Thymus (tissue), 11 donors: ENCODE results near the gene RAB37. TPM values are rescaled to one million over a fixed set of nuclear protein-coding genes. Genes with fewer than 3 reads are reported as not detected.

ENCODE experiments used
- DNase-seq, 9 donors: peaks; one replicate each; pipeline ENCODE4 v3.0.0-alpha.2; 2013; ENCODE audit warnings: low spot score in 9 of 9, low read depth in 6 of 9, missing footprints in 1 of 9
- H3K27ac ChIP-seq, 2 donors: one replicate each; pipeline ENCODE4 v1.5.1; 2013; ENCODE audit warnings: control low read depth in 1 of 2, low read depth in 1 of 2, low read length in 1 of 2, mild to moderate bottlenecking in 1 of 2, moderate library complexity in 1 of 2
- H3K27me3 ChIP-seq, 2 donors: one replicate each; pipeline ENCODE4 v1.5.1; 2013; ENCODE audit warnings: low read length in 1 of 2; ENCODE audit not compliant: control insufficient read depth in 2 of 2, insufficient read depth in 1 of 2
- H3K36me3 ChIP-seq, 2 donors: one replicate each; pipeline ENCODE4 v1.5.1; 2013; ENCODE audit warnings: low read length in 1 of 2, mild to moderate bottlenecking in 1 of 2, moderate library complexity in 1 of 2; ENCODE audit not compliant: control insufficient read depth in 2 of 2, insufficient read depth in 2 of 2
- H3K4me1 ChIP-seq, 2 donors: one replicate each; pipeline ENCODE4 v1.5.1; 2013; ENCODE audit warnings: low read length in 2 of 2; ENCODE audit not compliant: control insufficient read depth in 2 of 2, insufficient read depth in 2 of 2
- H3K4me3 ChIP-seq, 2 donors: one replicate each; pipeline ENCODE4 v1.5.1; 2013; ENCODE audit warnings: low read length in 2 of 2, control low read depth in 1 of 2, mild to moderate bottlenecking in 1 of 2
- H3K9me3 ChIP-seq, 2 donors: one replicate each; pipeline ENCODE4 v1.5.1; 2013; ENCODE audit warnings: low read length in 1 of 2, mild to moderate bottlenecking in 1 of 2; ENCODE audit not compliant: control insufficient read depth in 2 of 2, insufficient read depth in 1 of 2
- WGBS: extraction: QIAGEN DNeasy Blood & Tissue Kit; methylation state at CpG from one replicate; pipeline ENCODE4 v1.1.7; 2013; 5-methylcytosine and 5-hydroxymethylcytosine counted together
- polyA plus RNA-seq: library from polyadenylated mRNA; stranded (reverse); fragments of 200-250 nt; gene quantifications from one replicate; pipeline ENCODE4 v1.2.3, GENCODE V29; 2013
- total RNA-seq: library from RNA; stranded (reverse); fragments of 120-200 nt; gene quantifications from one replicate; pipeline ENCODE4 v1.2.4, GENCODE V29; 2013
- donor health status: healthy.

The RAB37 gene
- total and polyA plus RNA-seq, 2 donors: 19.9 to 29.3 TPM

DNA sequence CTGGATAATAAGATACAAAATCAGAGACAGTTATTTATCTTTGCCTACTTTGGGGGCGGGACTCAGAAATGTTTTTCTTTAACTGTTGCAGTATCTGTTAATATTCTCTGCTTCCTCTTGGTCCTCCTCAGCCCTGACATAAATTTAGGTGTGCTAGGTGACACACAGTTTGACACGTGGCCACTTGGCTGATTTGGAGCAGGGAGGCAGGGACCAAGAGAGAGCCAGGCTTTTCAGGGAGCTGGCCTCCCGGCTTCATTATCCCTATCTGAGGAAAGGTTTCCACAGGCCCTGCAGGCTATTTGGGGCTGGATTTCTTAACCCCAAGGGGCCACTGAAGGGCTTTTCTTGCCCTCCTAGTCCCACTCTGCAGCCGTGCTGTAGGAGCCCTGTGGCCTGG, 59.2 kb downstream of the RAB37 start:
- Histone ChIP-seq H3K9me3 (no peaks in the 10 kb centered on the region), H3K27ac (no peak overlapping the region), H3K27me3 (no peaks in the 10 kb centered on the region), H3K4me1 (peaks cover 0 to 1% of the 10 kb centered on the region in 2 donors), H3K36me3 (peaks cover 59% of the 10 kb centered on the region in 2 donors), H3K4me3 (no peak overlapping the region)
- no peak for DNase-seq
- 95% methylated on average over 4 of the region's 4 CpGs for WGBS

GRCh38 chr17:74796866-74797265, 59.8 kb downstream of the RAB37 start:
- no peaks in the 10 kb centered on the region for H3K4me1 ChIP-seq
- no peak overlapping the region for H3K4me3 ChIP-seq
- no peak for DNase-seq
- 99% methylated on average over 6 of the region's 6 CpGs for WGBS
- H3K27me3 ChIP-seq: no peaks in the 10 kb centered on the region
- no peak overlapping the region for H3K27ac ChIP-seq
- peaks cover 58 to 60% of the 10 kb centered on the region in 2 donors for H3K36me3 ChIP-seq
- no peaks in the 10 kb centered on the region for H3K9me3 ChIP-seq

Other genes with a start within 250 kb of the RAB37 start
- gene CD300LB, start 205.8 kb upstream of the RAB37 start, total RNA-seq: 0.38 TPM
- gene CD300LB, start 205.8 kb upstream of the RAB37 start, polyA plus RNA-seq: 0.64 TPM
- 0.80 TPM for gene CD300C, start 191.1 kb upstream of the RAB37 start, total RNA-seq
- 1.2 TPM for gene CD300C, start 191.1 kb upstream of the RAB37 start, polyA plus RNA-seq
- 0.38 TPM for gene CD300H, start 169.7 kb upstream of the RAB37 start, total RNA-seq
- gene CD300H, start 169.7 kb upstream of the RAB37 start, polyA plus RNA-seq: 2.8 TPM
- gene CD300LD, start 145.0 kb upstream of the RAB37 start, total RNA-seq: not detected
- 0.16 TPM for gene CD300LD, start 145.0 kb upstream of the RAB37 start, polyA plus RNA-seq
- 0.33 TPM for gene CD300E, start 113.5 kb upstream of the RAB37 start, total RNA-seq
- gene CD300E, start 113.5 kb upstream of the RAB37 start, polyA plus RNA-seq: 4.0 TPM
- 3.4 TPM for gene CD300LF, start 24.3 kb upstream of the RAB37 start, total RNA-seq
- 6.0 TPM for gene CD300LF, start 24.3 kb upstream of the RAB37 start, polyA plus RNA-seq
- 49.5 TPM for gene NHERF1, start 11.4 kb downstream of the RAB37 start, total RNA-seq
- 56.6 TPM for gene NHERF1, start 11.4 kb downstream of the RAB37 start, polyA plus RNA-seq
- gene NAT9, start 39.1 kb downstream of the RAB37 start, total RNA-seq: 17.8 TPM
- 31.1 TPM for gene NAT9, start 39.1 kb downstream of the RAB37 start, polyA plus RNA-seq
- gene GRIN2C, start 122.6 kb downstream of the RAB37 start, total RNA-seq: 0.05 TPM
- 0.07 TPM for gene GRIN2C, start 122.6 kb downstream of the RAB37 start, polyA plus RNA-seq
- 8.2 TPM for gene FDXR, start 135.7 kb downstream of the RAB37 start, total RNA-seq
- gene FDXR, start 135.7 kb downstream of the RAB37 start, polyA plus RNA-seq: 14.1 TPM
- 0.14 TPM for gene FADS6, start 156.4 kb downstream of the RAB37 start, total RNA-seq
- gene FADS6, start 156.4 kb downstream of the RAB37 start, polyA plus RNA-seq: 1.0 TPM
- gene USH1G, start 186.0 kb downstream of the RAB37 start, total RNA-seq: 0.09 TPM
- gene USH1G, start 186.0 kb downstream of the RAB37 start, polyA plus RNA-seq: 0.14 TPM
- 0.05 TPM for gene OTOP2, start 187.0 kb downstream of the RAB37 start, total RNA-seq
- 0.23 TPM for gene OTOP2, start 187.0 kb downstream of the RAB37 start, polyA plus RNA-seq
- under 0.01 TPM for gene OTOP3, start 198.6 kb downstream of the RAB37 start, total RNA-seq
- gene OTOP3, start 198.6 kb downstream of the RAB37 start, polyA plus RNA-seq: 0.05 TPM
- 1.3 TPM for gene HID1, start 235.5 kb downstream of the RAB37 start, total RNA-seq
- 9.9 TPM for gene HID1, start 235.5 kb downstream of the RAB37 start, polyA plus RNA-seq